ENCODE measurements around the gene PACC1.
A peak's percentile ranks its signal among the peaks of the same experiment; 100 is the strongest.

PACC1 gene

DNA sequence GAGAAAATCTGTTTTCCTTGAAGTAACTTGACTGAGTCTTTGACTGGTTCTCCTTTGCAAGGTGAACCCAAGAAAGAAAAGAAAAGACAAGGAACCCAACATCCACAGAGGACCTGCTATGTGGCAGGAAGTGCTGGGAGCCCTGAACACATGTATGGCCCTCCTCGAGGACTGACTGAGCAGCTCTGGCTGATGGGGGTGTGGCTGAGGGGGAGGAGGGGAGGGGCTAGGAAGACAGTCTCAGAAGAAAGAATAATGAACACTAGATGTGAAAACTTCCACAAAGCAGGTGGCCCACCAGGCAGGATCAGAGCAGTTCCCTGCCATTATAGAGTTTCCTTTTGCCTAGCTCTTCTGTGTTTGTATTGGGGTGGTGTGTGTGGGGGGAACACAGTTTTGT, 44.1 kb upstream of the PACC1 start:
- ChIA-PET CTCF (interaction anchor here (0.9 to 9.6 kb wide), 10 partner anchors 8 to 779 kb away, joined by 3 to 279 read pairs (median 38); partner anchors contain the start of genes DTL and INTS7), POLR2A (no interaction called here)
- no peak for DNase-seq (ENCODE audit: low read depth, low spot score)
- TF ChIP-seq, protein P1, sequence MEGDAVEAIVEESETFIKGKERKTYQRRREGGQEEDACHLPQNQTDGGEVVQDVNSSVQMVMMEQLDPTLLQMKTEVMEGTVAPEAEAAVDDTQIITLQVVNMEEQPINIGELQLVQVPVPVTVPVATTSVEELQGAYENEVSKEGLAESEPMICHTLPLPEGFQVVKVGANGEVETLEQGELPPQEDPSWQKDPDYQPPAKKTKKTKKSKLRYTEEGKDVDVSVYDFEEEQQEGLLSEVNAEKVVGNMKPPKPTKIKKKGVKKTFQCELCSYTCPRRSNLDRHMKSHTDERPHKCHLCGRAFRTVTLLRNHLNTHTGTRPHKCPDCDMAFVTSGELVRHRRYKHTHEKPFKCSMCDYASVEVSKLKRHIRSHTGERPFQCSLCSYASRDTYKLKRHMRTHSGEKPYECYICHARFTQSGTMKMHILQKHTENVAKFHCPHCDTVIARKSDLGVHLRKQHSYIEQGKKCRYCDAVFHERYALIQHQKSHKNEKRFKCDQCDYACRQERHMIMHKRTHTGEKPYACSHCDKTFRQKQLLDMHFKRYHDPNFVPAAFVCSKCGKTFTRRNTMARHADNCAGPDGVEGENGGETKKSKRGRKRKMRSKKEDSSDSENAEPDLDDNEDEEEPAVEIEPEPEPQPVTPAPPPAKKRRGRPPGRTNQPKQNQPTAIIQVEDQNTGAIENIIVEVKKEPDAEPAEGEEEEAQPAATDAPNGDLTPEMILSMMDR (IDR thresholded peaks at IDR 0.05; ENCODE audit: insufficient read depth, low read length, missing control alignments) = no peak
- H3K4me3 ChIP-seq (ENCODE audit: low read depth, low read length) = no peak overlapping the region

- DNase-seq (ENCODE audit: low read depth, low spot score) = no peak
- TF ChIP-seq, protein P1 (IDR thresholded peaks at IDR 0.05; ENCODE audit: insufficient read depth, low read length, missing control alignments) = peak; percentile 25
- ChIA-PET POLR2A (interaction anchor here (1.8 kb wide), 1 partner anchor 151 kb away, joined by 8 read pairs; the partner anchor contains the start of gene ATF3), CTCF (interaction anchor here (0.7 to 9.6 kb wide), 33 partner anchors 8 to 943 kb away, joined by 3 to 279 read pairs (median 5); partner anchors contain the start of genes ATF3, DTL, INTS7 and NENF)
- H3K4me3 ChIP-seq (ENCODE audit: low read depth, low read length) = no peak overlapping the region
Observed at GRCh38 chr1:212457740-212458338, 43.2 kb upstream of the PACC1 start.

DNA sequence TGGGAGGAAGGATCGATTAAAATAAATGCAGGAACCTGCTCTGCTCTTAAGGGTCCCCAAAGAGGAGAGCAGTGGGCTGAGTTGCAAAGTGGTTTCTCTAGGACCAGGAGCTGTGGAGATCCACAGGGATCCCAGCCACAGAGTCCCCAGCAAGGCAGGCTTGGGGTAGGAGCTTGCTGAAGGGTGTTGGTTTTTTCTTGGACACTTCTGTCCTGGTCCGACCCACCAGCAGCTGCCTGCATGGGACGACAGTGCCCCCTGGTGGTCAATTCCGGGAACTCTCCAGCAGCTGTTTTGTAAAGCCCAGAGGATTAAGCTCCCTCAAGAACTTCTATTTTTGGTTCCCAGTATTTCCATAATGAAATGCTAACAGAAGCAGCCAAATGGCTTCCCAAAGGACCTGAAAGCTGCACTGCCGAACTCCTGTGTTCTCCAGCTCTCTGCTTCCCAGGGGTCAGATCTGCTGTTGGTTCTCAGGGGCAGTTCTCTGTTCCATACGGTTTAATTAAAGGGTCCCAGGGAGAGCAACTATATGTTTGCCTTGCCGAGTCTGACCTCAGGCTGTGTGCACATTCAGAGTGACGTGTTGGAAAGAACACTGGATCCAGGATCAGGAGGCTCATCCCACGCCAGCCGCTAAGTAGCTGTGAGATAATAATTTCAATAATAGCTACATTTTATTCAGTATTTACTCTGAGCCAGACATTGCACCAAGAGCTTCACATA, 41.3 kb upstream of the PACC1 start:
- peak overlapping the region; percentile 20; the same call in 1 of the 2 replicates for H3K4me3 ChIP-seq (ENCODE audit: low read depth, low read length)
- POLR2A ChIA-PET = interaction anchor here (0.6 to 1.8 kb wide), 4 partner anchors 152 to 775 kb away, joined by 3 to 8 read pairs (median 3); partner anchors contain the start of gene ATF3

GRCh38 chr1:212455401-212455800, 40.7 kb upstream of the PACC1 start:
- TF ChIP-seq, protein P1 (IDR thresholded peaks at IDR 0.05; ENCODE audit: insufficient read depth, low read length, missing control alignments) = no peak
- CTCF ChIA-PET = interaction anchor here (0.6 to 9.6 kb wide), 97 partner anchors 9 to 779 kb away, joined by 3 to 279 read pairs (median 5); partner anchors contain the start of genes ATF3, DTL, INTS7 and NENF
- POLR2A ChIA-PET = interaction anchor here (0.6 to 1.0 kb wide), 3 partner anchors 153 to 775 kb away, joined by 3 read pairs; partner anchors contain the start of gene ATF3
- no peak for DNase-seq (ENCODE audit: low read depth, low spot score)
- no peak overlapping the region for H3K4me3 ChIP-seq (ENCODE audit: low read depth, low read length)

More for the DNA sequence above, 41.3 kb upstream of the PACC1 start:
- TF ChIP-seq, protein P1 (IDR thresholded peaks at IDR 0.05; ENCODE audit: insufficient read depth, low read length, missing control alignments) = peak; percentile 92
- CTCF ChIA-PET = interaction anchor here (0.6 to 9.6 kb wide), 112 partner anchors 9 to 941 kb away, joined by 3 to 279 read pairs (median 4); partner anchors contain the start of genes ATF3, DTL, INTS7 and NENF
- DNase-seq (ENCODE audit: low read depth, low spot score) = peak; percentile 47

DNA sequence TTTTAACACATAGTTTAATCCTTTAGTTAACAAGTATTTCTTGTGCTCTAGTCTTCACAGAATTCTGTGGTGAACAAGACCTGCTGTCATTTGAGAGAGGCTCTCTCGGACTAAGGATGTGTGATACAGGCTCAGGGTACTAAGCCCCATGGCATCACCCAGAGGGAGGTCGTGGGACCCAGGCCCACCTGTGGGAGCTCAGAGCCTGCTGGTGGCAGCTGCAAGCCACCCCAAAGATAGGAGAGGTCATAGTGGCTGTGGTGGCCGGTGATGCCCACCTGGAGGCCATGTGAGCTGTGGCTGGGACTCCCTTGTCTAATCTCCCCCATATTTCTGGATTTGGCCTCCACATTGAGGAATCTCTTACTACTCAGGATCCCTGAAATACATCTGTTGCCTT, 40.1 kb upstream of the PACC1 start:
- CTCF ChIA-PET = interaction anchor here (0.8 to 9.6 kb wide), 28 partner anchors 8 to 774 kb away, joined by 3 to 279 read pairs (median 10); partner anchors contain the start of genes ATF3, DTL, INTS7 and NENF
- DNase-seq (ENCODE audit: low read depth, low spot score) = no peak
- POLR2A ChIA-PET = no interaction called here
- H3K4me3 ChIP-seq (ENCODE audit: low read depth, low read length) = no peak overlapping the region
- TF ChIP-seq, protein P1 (IDR thresholded peaks at IDR 0.05; ENCODE audit: insufficient read depth, low read length, missing control alignments) = no peak

All from AG04449 (cell line).